ENCODE data around the gene CTRB1.

The CTRB1 gene

GRCh38 chr16:75230471-75231110, 11.8 kb downstream of the CTRB1 start:
- in situ Hi-C loops (cut with HindIII; ENCODE audit: low sequenced_read_pairs) = loop anchor here (25.0 kb wide), 1 partner anchor 157 kb away; no protein-coding TSS in a partner anchor
- DNase-seq (ENCODE audit: low read depth, low spot score) = no peak
- TF ChIP-seq CTCF (IDR thresholded peaks at IDR 0.05; ENCODE audit: low read depth, low read length) = no peak
- H3K4me3 ChIP-seq (ENCODE audit: low read depth, low read length) = no peak overlapping the region

DNA sequence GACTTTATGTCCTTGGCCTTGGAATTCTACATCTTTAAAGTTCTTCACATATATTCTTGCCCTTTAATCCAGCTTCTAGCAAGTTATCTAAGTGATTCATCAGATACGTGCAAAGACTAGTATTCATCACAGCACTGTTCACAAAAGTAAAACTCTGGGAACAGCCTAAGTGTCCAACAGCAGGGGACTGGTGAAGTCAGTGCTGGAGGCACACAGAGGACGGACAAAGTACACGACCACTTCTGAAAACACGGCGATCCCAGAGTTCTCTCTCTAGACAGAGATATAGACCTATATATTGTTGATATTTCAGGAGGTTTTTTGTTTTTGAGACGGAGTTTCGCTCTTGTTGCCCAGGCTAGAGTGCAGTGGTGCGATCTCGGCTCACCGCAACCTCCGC, 12.8 kb downstream of the CTRB1 start:
- DNase-seq (ENCODE audit: low read depth, low spot score) = no peak
- H3K4me3 ChIP-seq (ENCODE audit: low read depth, low read length) = no peak overlapping the region
- in situ Hi-C loops (cut with HindIII; ENCODE audit: low sequenced_read_pairs) = loop anchor here (25.0 kb wide), 1 partner anchor 156 kb away; no protein-coding TSS in a partner anchor
- no peak for TF ChIP-seq CTCF (IDR thresholded peaks at IDR 0.05; ENCODE audit: low read depth, low read length)

DNA sequence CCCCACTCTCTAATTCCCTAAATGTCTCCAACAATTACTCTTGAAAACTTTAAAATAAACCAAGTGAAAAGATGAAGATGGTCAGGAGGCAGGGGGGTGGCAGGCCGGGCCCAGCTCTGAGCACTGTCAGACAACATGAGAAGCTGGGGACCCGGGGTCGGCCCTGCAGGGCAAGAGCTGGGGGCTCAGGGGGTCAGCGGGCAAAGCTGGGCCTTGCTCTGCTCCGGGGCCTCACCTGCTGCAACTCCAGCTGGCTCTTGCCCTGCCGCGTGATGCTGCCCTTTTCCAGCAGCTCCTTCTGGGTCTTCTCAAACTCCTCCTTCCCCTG, 14.8 kb downstream of the CTRB1 start:
- no peak for DNase-seq (ENCODE audit: low read depth, low spot score)
- no peak overlapping the region for H3K4me3 ChIP-seq (ENCODE audit: low read depth, low read length)
- in situ Hi-C loops (cut with HindIII; ENCODE audit: low sequenced_read_pairs) = loop anchor here (25.0 kb wide), 1 partner anchor 154 kb away; no protein-coding TSS in a partner anchor
- no peak for TF ChIP-seq CTCF (IDR thresholded peaks at IDR 0.05; ENCODE audit: low read depth, low read length)

- in situ Hi-C loops (cut with HindIII; ENCODE audit: low sequenced_read_pairs) = loop anchor here (25.0 kb wide), 1 partner anchor 152 kb away; no protein-coding TSS in a partner anchor
- TF ChIP-seq CTCF (IDR thresholded peaks at IDR 0.05; ENCODE audit: low read depth, low read length) = no peak
- no peak for DNase-seq (ENCODE audit: low read depth, low spot score)
- H3K4me3 ChIP-seq (ENCODE audit: low read depth, low read length) = no peak overlapping the region
These were observed 16.3 kb downstream of the CTRB1 start for GRCh38 chr16:75234856-75235696.

DNA sequence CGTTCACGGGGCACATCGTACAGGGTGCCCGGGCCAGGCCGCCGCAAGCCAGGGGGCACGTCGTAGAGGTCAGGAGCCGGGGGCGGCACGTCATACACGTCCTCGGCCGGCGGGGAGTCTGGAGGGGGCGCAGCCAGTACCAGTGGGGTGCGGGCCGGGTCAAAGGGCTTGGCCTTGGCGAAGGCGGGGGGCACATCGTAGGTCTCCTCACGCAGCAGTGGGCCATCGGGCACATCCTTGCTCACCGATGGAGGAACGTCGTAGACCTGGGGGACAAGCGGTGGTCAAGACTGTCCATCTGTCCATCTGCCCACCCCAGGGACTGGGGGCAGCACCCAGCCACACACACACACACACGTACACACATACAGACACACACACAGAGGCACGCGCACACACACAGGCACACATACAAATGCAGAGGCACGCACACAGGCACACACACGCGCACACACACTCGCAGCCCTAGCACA, 17.0 kb downstream of the CTRB1 start:
- no peak for DNase-seq (ENCODE audit: low read depth, low spot score)
- no peak overlapping the region for H3K4me3 ChIP-seq (ENCODE audit: low read depth, low read length)
- no peak for TF ChIP-seq CTCF (IDR thresholded peaks at IDR 0.05; ENCODE audit: low read depth, low read length)
- in situ Hi-C loops (cut with HindIII; ENCODE audit: low sequenced_read_pairs) = loop anchor here (25.0 kb wide), 1 partner anchor 152 kb away; no protein-coding TSS in a partner anchor

- no peak for DNase-seq (ENCODE audit: low read depth, low spot score)
- no peak for TF ChIP-seq CTCF (IDR thresholded peaks at IDR 0.05; ENCODE audit: low read depth, low read length)
- in situ Hi-C loops (cut with HindIII; ENCODE audit: low sequenced_read_pairs) = loop anchor here (25.0 kb wide), 1 partner anchor 151 kb away; no protein-coding TSS in a partner anchor
- no peak overlapping the region for H3K4me3 ChIP-seq (ENCODE audit: low read depth, low read length)
These were observed 17.4 kb downstream of the CTRB1 start for GRCh38 chr16:75236232-75236631.

Measured in astrocyte of the spinal cord (primary cell).